Gastroesophageal sphincter (tissue), 4 donors: ENCODE measurements around the gene APCDD1L. TPM values are rescaled to one million over a fixed set of nuclear protein-coding genes. Genes with fewer than 3 reads are reported as not detected.
"Not testable (repeated sequence)": the region's sequence is repeated elsewhere in the genome, so short reads cannot be mapped to it uniquely, and the experiment has no call there.

ENCODE experiments used
- ATAC-seq: fragments of 150-250 bp; one replicate; pipeline ENCODE4 v1.9.1; 2016; ENCODE audit warnings: mild to moderate bottlenecking, moderate library complexity
- H3K27ac ChIP-seq, 4 donors: fragments of 200-600 bp; sonication (generic) in 3 of 4; 1 replicate in 3 of 4; 2 replicates in 1 of 4; pipeline ENCODE4 v1.5.1; 2016 to 2019
- H3K27me3 ChIP-seq: fragments of 200-600 bp; sonication (generic); one replicate; pipeline ENCODE4 v1.5.1; 2019
- H3K36me3 ChIP-seq, 2 donors: fragments of 200-600 bp; sonication (generic); one replicate each; pipeline ENCODE4 v1.5.1; 2019; ENCODE audit warnings: control low read depth in 1 of 2
- H3K4me1 ChIP-seq, 3 donors: fragments of 200-600 bp; sonication (generic); 1 replicate in 2 of 3; 2 replicates in 1 of 3; pipeline ENCODE4 v1.5.1; 2016 to 2019; ENCODE audit warnings: control low read depth in 2 of 3
- H3K4me3 ChIP-seq, 2 donors: fragments of 200-600 bp; sonication (generic); one replicate each; pipeline ENCODE4 v1.5.1; 2019; ENCODE audit warnings: mild to moderate bottlenecking in 1 of 2, moderate library complexity in 1 of 2
- H3K9me3 ChIP-seq, 3 donors: fragments of 200-600 bp; sonication (generic); one replicate each; pipeline ENCODE4 v1.5.1; 2017 to 2019; ENCODE audit warnings: control low read depth in 2 of 3
- EP300 ChIP-seq: sonication (generic); formaldehyde crosslinking; IDR thresholded peaks from one replicate; pipeline ENCODE4 v1.6.1; 2017; ENCODE audit warnings: antibody characterized with exemption, mild to moderate bottlenecking
- POLR2A ChIP-seq, 2 donors: fragments of 450-650 bp; IDR thresholded peaks; one replicate each; pipeline ENCODE4 v1.6.1; 2017; ENCODE audit warnings: antibody characterized with exemption in 2 of 2, mild to moderate bottlenecking in 2 of 2, moderate library complexity in 1 of 2
- POLR2AphosphoS5 ChIP-seq: sonication (generic); formaldehyde crosslinking; IDR thresholded peaks from one replicate; pipeline ENCODE4 v1.6.1; 2017; ENCODE audit warnings: antibody characterized with exemption
- WGBS, 2 donors: methylation state at CpG; one replicate each; pipeline ENCODE4 v1.1.5; 2018; ENCODE audit warnings: low coverage in 1 of 2; 5-methylcytosine and 5-hydroxymethylcytosine counted together
- total RNA-seq, 4 donors: library from RNA; depleted of rRNA; stranded (reverse); fragments of >200 nt; gene quantifications; one replicate each; pipeline ENCODE4 v1.1.0, GENCODE V29; 2016
- TF ChIP-seq, protein P1 (sequence below), 4 experiments: fragments of 200-600 bp in 2 of 4; fragments of 450-650 bp in 2 of 4; sonication (generic) in 1 of 4; IDR thresholded peaks; one replicate each; pipeline ENCODE4 v1.5.1; 2017 to 2019; ENCODE audit warnings: antibody characterized with exemption in 4 of 4, mild to moderate bottlenecking in 2 of 4, moderate library complexity in 2 of 4

APCDD1L gene
- total RNA-seq, 4 donors from 2014 or later: 0.40 to 1.1 (median 0.88) TPM

DNA sequence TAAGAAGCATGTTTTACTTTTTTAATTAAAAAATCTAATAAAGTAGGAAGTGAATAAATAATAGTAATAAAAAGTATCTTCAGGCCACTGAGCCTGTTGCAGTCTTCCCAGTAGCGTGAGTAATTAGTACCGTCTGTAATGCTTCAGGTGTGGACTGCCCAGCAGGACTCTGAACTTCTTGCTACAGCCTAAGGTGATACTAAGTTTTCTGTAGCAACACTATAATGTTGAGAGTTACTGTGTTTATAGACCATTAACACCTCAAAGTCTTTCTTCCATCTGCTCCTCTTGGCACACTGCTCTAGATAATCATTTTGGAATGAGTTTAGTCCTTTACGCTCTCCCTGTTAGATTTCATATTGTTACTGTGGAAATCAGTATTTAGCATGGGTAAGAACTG, 97.8 kb downstream of the APCDD1L start:
- no peak for ATAC-seq
- Histone ChIP-seq H3K9me3 (no peaks in the 10 kb centered on the region), H3K27ac (no peak overlapping the region), H3K4me1 (peaks cover 0 to 23% (median 9%) of the 10 kb centered on the region in 3 donors), H3K36me3 (peaks cover 0 to 38% of the 10 kb centered on the region in 2 donors), H3K4me3 (no peak overlapping the region), H3K27me3 (no peaks in the 10 kb centered on the region)
- TF ChIP-seq POLR2AphosphoS5: no peak
- TF ChIP-seq POLR2A (IDR thresholded peaks at IDR 0.05): no peak
- TF ChIP-seq, protein P1, sequence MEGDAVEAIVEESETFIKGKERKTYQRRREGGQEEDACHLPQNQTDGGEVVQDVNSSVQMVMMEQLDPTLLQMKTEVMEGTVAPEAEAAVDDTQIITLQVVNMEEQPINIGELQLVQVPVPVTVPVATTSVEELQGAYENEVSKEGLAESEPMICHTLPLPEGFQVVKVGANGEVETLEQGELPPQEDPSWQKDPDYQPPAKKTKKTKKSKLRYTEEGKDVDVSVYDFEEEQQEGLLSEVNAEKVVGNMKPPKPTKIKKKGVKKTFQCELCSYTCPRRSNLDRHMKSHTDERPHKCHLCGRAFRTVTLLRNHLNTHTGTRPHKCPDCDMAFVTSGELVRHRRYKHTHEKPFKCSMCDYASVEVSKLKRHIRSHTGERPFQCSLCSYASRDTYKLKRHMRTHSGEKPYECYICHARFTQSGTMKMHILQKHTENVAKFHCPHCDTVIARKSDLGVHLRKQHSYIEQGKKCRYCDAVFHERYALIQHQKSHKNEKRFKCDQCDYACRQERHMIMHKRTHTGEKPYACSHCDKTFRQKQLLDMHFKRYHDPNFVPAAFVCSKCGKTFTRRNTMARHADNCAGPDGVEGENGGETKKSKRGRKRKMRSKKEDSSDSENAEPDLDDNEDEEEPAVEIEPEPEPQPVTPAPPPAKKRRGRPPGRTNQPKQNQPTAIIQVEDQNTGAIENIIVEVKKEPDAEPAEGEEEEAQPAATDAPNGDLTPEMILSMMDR (IDR thresholded peaks at IDR 0.05): no peak
- TF ChIP-seq EP300: no peak
- WGBS, 2 donors: 90 to 100% methylated on average over 1 to 2 of the region's 3 CpGs

- no peak for TF ChIP-seq POLR2AphosphoS5
- TF ChIP-seq EP300: no peak
- TF ChIP-seq POLR2A (IDR thresholded peaks at IDR 0.05): no peak
- TF ChIP-seq, protein P1 (IDR thresholded peaks at IDR 0.05): no peak
- ATAC-seq: no peak
- Histone ChIP-seq H3K27me3 (no peaks in the 10 kb centered on the region), H3K27ac (no peak overlapping the region), H3K36me3 (peaks cover 0 to 37% of the 10 kb centered on the region in 2 donors), H3K4me3 (no peak overlapping the region), H3K9me3 (no peaks in the 10 kb centered on the region), H3K4me1 (peaks cover 0 to 24% (median 9%) of the 10 kb centered on the region in 3 donors)
- WGBS, 2 donors: 85 to 100% methylated on average over 1 to 2 of the region's 2 CpGs
These were observed 98.4 kb downstream of the APCDD1L start for GRCh38 chr20:58416835-58417234.

GRCh38 chr20:58416057-58416456, 99.1 kb downstream of the APCDD1L start:
- ATAC-seq: no peak
- WGBS, 2 donors: 73 to 100% methylated on average over 1 of the region's 1 CpG
- Histone ChIP-seq H3K36me3 (peaks cover 0 to 31% of the 10 kb centered on the region in 2 donors), H3K27me3 (no peaks in the 10 kb centered on the region), H3K27ac (no peak overlapping the region), H3K4me1 (peaks cover 0 to 26% (median 9%) of the 10 kb centered on the region in 3 donors), H3K4me3 (no peak overlapping the region), H3K9me3 (no peaks in the 10 kb centered on the region)
- TF ChIP-seq POLR2AphosphoS5 (no peak), POLR2A (IDR thresholded peaks at IDR 0.05) (no peak), EP300 (no peak)
- TF ChIP-seq, protein P1 (IDR thresholded peaks at IDR 0.05): no peak

GRCh38 chr20:58414786-58415185, 100.4 kb downstream of the APCDD1L start:
- not testable (repeated sequence) for ATAC-seq, H3K27ac ChIP-seq

GRCh38 chr20:58414216-58414615, 101.0 kb downstream of the APCDD1L start:
- H3K4me1 ChIP-seq: peaks cover 0 to 43% (median 9%) of the 10 kb centered on the region in 3 donors
- WGBS, 2 donors: no CpG with 5 or more reads among the region's 35 CpGs
- H3K4me3 ChIP-seq, H3K9me3 ChIP-seq, H3K27me3 ChIP-seq, H3K27ac ChIP-seq, ATAC-seq: not testable (repeated sequence)
- H3K36me3 ChIP-seq: peaks cover 0 to 13% of the 10 kb centered on the region in 2 donors

More at GRCh38 chr20:58414786-58415185, 100.4 kb downstream of the APCDD1L start:
- not testable (repeated sequence) for H3K4me3 ChIP-seq, H3K9me3 ChIP-seq, H3K27me3 ChIP-seq
- Histone ChIP-seq H3K36me3 (peaks cover 0 to 19% of the 10 kb centered on the region in 2 donors), H3K4me1 (peaks cover 0 to 37% (median 9%) of the 10 kb centered on the region in 3 donors)
- WGBS, 2 donors: 100% methylated on average over 2 of the region's 26 CpGs; no CpG with 5 or more reads in 1 of the 2 donors

Other genes starting within 250 kb of the APCDD1L start
- gene RAB22A, start 205.7 kb downstream of the APCDD1L start, total RNA-seq: 10 to 100 TPM; 23.2 to 26.8 (median 25.6) TPM
- gene VAPB, start 126.2 kb downstream of the APCDD1L start, total RNA-seq: 10 to 100 TPM; 30.4 to 43.1 (median 35.9) TPM
- 10 to 100 TPM; 26.1 to 90.4 (median 47.8) TPM for gene STX16, start 135.9 kb upstream of the APCDD1L start, total RNA-seq
- gene NPEPL1, start 177.4 kb upstream of the APCDD1L start, total RNA-seq: 10 to 100 TPM; 24.3 to 57.3 (median 36.9) TPM